ENCODE data around the gene RIGI. TPM values are rescaled to one million over a fixed set of nuclear protein-coding genes. Genes with fewer than 3 reads are reported as not detected.
A peak's percentile ranks its signal among the peaks of the same experiment; 100 is the strongest.

Gene RIGI
- total and polyA plus RNA-seq, 2 donors (not counting 1 experiment from before 2014, with no cell fraction given): 7.6 to 24.9 TPM

DNA sequence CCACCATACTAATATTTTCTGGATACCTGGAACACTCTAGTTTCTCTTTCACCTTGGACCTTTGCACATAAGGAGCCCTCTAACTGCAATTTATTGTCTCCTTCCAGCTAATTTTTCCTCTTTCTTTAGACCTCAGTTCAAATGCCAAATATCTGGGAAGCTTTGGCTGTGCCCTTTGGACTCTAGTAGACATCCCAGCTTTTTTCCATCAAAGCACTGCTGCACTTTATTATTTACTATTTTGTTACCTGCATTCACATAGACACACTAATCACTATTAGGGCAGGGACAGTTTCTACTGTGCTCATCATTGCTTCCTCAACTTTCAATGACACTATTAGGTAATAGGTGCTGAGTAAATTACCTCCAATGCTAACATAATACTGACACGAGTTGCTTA lies 2.1 kb downstream of the RIGI start:
- no peaks in the 10 kb centered on the region for H3K9me3 ChIP-seq (ENCODE audit: control extremely low read depth in 1 of 3, control insufficient read depth in 2 of 3, insufficient read depth in 1 of 3, low read length in 2 of 3)
- peak overlapping the region in 1 of 2 donors; percentile 38 for H3K27ac ChIP-seq (ENCODE audit: low read length in 2 of 2)
- intact Hi-C loops (cut with micrococcal nuclease): no loop called here
- peaks cover 56% of the 10 kb centered on the region for H3K4me1 Mint-ChIP-seq
- no peaks in the 10 kb centered on the region for H3K9me3 Mint-ChIP-seq (ENCODE audit: insufficient read depth)
- peaks cover 7% of the 10 kb centered on the region for H4K20me1 ChIP-seq (ENCODE audit: control insufficient read depth, insufficient read depth, low read length, poor library complexity, severe bottlenecking)
- peak overlapping the region; percentile 95 for H3K4me3 Mint-ChIP-seq
- no peaks in the 10 kb centered on the region for H3K27me3 ChIP-seq (replicated peaks in 1 of 4; ENCODE audit: control extremely low read depth in 1 of 4, control insufficient read depth in 3 of 4, insufficient read depth in 4 of 4, low read length in 3 of 4)
- peaks cover 27 to 31% of the 10 kb centered on the region in 2 donors for H3K4me1 ChIP-seq (ENCODE audit: control insufficient read depth in 2 of 2, insufficient read depth in 2 of 2, low read length in 2 of 2)
- no peak for DNase-seq
- H3K4me2 ChIP-seq (replicated peaks; ENCODE audit: low read depth, low read length, poor library complexity, severe bottlenecking): peak overlapping the region; percentile 20
- peaks cover 0 to 12% of the 10 kb centered on the region in 2 experiments for H3K36me3 ChIP-seq (replicated peaks in 1 of 2; ENCODE audit: control extremely low read depth in 1 of 2, control insufficient read depth in 1 of 2, extremely low read depth in 1 of 2, insufficient read depth in 2 of 2, low read length in 1 of 2)
- H3K27ac Mint-ChIP-seq: peak overlapping the region; percentile 37
- TF ChIP-seq CTCF (IDR thresholded peaks at IDR 0.05): no peak
- TF ChIP-seq EZH2 (IDR thresholded peaks at IDR 0.05; ENCODE audit: borderline replicate concordance, insufficient read depth, low read depth, low read length, poor library complexity, severe bottlenecking): no peak
- no peak overlapping the region for H3K4me3 ChIP-seq (ENCODE audit: control extremely low read depth in 1 of 5, extremely low read depth in 1 of 5, insufficient read depth in 1 of 5, low read depth in 2 of 5, low read length in 4 of 5)
- H3K27me3 Mint-ChIP-seq: no peaks in the 10 kb centered on the region
- no peak overlapping the region for H2AFZ ChIP-seq (ENCODE audit: insufficient read depth, low read depth, low read length, poor library complexity, severe bottlenecking)
- ChIA-PET POLR2A (no interaction called here), CTCF (interaction anchor here (0.7 to 3.4 kb wide), 2 partner anchors 49 to 145 kb away, joined by 3 to 17 read pairs; partner anchors contain the start of gene NDUFB6)
- no peak overlapping the region for H3K9ac ChIP-seq (ENCODE audit: low read length)
- WGBS (ENCODE audit: insufficient coverage): no CpG with 5 or more reads among the region's 1 CpG
- peaks cover 76% of the 10 kb centered on the region for H3K79me2 ChIP-seq (ENCODE audit: control insufficient read depth, insufficient read depth, low read length)
- no peak for ATAC-seq (ENCODE audit: low read depth)

DNA sequence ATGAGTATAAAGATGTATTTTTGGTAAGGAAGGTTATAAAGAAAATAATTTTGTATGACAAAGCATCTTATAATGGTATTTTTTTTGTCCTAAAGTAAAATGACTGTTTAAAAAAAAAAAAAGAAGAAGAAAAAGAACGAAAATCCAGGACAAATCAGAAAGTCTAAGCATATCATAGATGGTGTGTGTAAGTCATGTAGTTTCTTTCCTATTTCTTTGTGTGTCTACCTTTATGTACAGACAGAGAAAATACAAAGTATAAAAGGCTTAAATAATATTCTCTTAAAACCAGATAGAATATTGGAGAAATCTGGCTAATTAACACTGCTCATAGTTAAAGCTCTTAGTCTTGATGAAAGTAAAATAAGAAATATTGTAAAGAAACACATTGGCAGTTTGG lies 7.7 kb downstream of the RIGI start:
- peaks cover 3% of the 10 kb centered on the region for H3K9me3 Mint-ChIP-seq (ENCODE audit: insufficient read depth)
- no CpG with 5 or more reads among the region's 1 CpG for WGBS (ENCODE audit: insufficient coverage)
- no peaks in the 10 kb centered on the region for H3K27me3 Mint-ChIP-seq
- no peak overlapping the region for H3K9ac ChIP-seq (ENCODE audit: low read length)
- peaks cover 33% of the 10 kb centered on the region for H3K4me1 Mint-ChIP-seq
- no peak for TF ChIP-seq EZH2 (IDR thresholded peaks at IDR 0.05; ENCODE audit: borderline replicate concordance, insufficient read depth, low read depth, low read length, poor library complexity, severe bottlenecking)
- no peak for TF ChIP-seq CTCF (IDR thresholded peaks at IDR 0.05)
- ATAC-seq (ENCODE audit: low read depth) (no peak), DNase-seq (no peak)
- no peaks in the 10 kb centered on the region for H3K27me3 ChIP-seq (replicated peaks in 1 of 4; ENCODE audit: control extremely low read depth in 1 of 4, control insufficient read depth in 3 of 4, insufficient read depth in 4 of 4, low read length in 3 of 4)
- H3K79me2 ChIP-seq (ENCODE audit: control insufficient read depth, insufficient read depth, low read length): peaks cover 87% of the 10 kb centered on the region
- H4K20me1 ChIP-seq (ENCODE audit: control insufficient read depth, insufficient read depth, low read length, poor library complexity, severe bottlenecking): peaks cover 16% of the 10 kb centered on the region
- H2AFZ ChIP-seq (ENCODE audit: insufficient read depth, low read depth, low read length, poor library complexity, severe bottlenecking): no peak overlapping the region
- peaks cover 0 to 12% of the 10 kb centered on the region in 2 experiments for H3K36me3 ChIP-seq (replicated peaks in 1 of 2; ENCODE audit: control extremely low read depth in 1 of 2, control insufficient read depth in 1 of 2, extremely low read depth in 1 of 2, insufficient read depth in 2 of 2, low read length in 1 of 2)
- no peak overlapping the region for H3K27ac Mint-ChIP-seq
- H3K27ac ChIP-seq (ENCODE audit: low read length in 2 of 2): no peak overlapping the region
- CTCF ChIA-PET: no interaction called here
- H3K4me3 Mint-ChIP-seq: no peak overlapping the region
- H3K4me2 ChIP-seq (replicated peaks; ENCODE audit: low read depth, low read length, poor library complexity, severe bottlenecking): no peak overlapping the region
- POLR2A ChIA-PET: no interaction called here
- peaks cover 0 to 4% (median 1%) of the 10 kb centered on the region in 3 donors for H3K9me3 ChIP-seq (ENCODE audit: control extremely low read depth in 1 of 3, control insufficient read depth in 2 of 3, insufficient read depth in 1 of 3, low read length in 2 of 3)
- H3K4me3 ChIP-seq (ENCODE audit: control extremely low read depth in 1 of 5, extremely low read depth in 1 of 5, insufficient read depth in 1 of 5, low read depth in 2 of 5, low read length in 4 of 5): no peak overlapping the region
- intact Hi-C loops (cut with micrococcal nuclease): no loop called here
- H3K4me1 ChIP-seq (ENCODE audit: control insufficient read depth in 2 of 2, insufficient read depth in 2 of 2, low read length in 2 of 2): peaks cover 2% of the 10 kb centered on the region in 2 donors
